SK-N-SH treated with all-trans-retinoic acid at 6 μM for 48 hours (cell line): ENCODE data around the gene ATRN.

Experiments used
- ATAC-seq: fragments of 200-7000 bp; cut with Tn5 transposase; 3 replicates; pipeline ENCODE4 v1.9.1; 2020; ENCODE audit warnings: mild to moderate bottlenecking, moderate library complexity
- ARNTL ChIP-seq: fragments of 450-650 bp; formaldehyde crosslinking; IDR thresholded peaks from 2 replicates; pipeline ENCODE4 v1.5.0; 2020; ENCODE audit warnings: low read depth, mild to moderate bottlenecking, moderate library complexity, borderline replicate concordance
- BACH2 ChIP-seq: fragments of 250-450 bp; sonication (Bioruptor Pico); IDR thresholded peaks from 2 replicates; pipeline ENCODE4 v1.9.0; 2021; ENCODE audit warnings: mild to moderate bottlenecking, borderline replicate concordance
- CSDC2 ChIP-seq: fragments of 250-450 bp; sonication (Bioruptor Pico); IDR thresholded peaks from 2 replicates; pipeline ENCODE4 v1.5.0; 2020; ENCODE audit warnings: mild to moderate bottlenecking, moderate library complexity
- CSRNP3 ChIP-seq: fragments of 250-450 bp; sonication (Bioruptor Pico); IDR thresholded peaks from 2 replicates; pipeline ENCODE4 v1.5.1; 2021; ENCODE audit warnings: mild to moderate bottlenecking, moderate library complexity
- GLIS3 ChIP-seq: fragments of 250-450 bp; sonication (Bioruptor Pico); IDR thresholded peaks from 2 replicates; pipeline ENCODE4 v1.5.0; 2020; ENCODE audit warnings: mild to moderate bottlenecking, moderate library complexity
- ISL1 ChIP-seq: fragments of 250-450 bp; sonication (Bioruptor Pico); IDR thresholded peaks from 2 replicates; pipeline ENCODE4 v2.1.2; 2022; ENCODE audit warnings: mild to moderate bottlenecking, moderate library complexity
- OSR1 ChIP-seq: fragments of 250-450 bp; sonication (Bioruptor Pico); IDR thresholded peaks from 2 replicates; pipeline ENCODE4 v1.8.0; 2022; ENCODE audit warnings: moderate library complexity, mild to moderate bottlenecking, inconsistent platforms
- POU6F1 ChIP-seq: fragments of 250-450 bp; sonication (Bioruptor Pico); IDR thresholded peaks from 2 replicates; pipeline ENCODE4 v1.8.0; 2021; ENCODE audit warnings: low read depth, mild to moderate bottlenecking, moderate library complexity, borderline replicate concordance
- PPARA ChIP-seq: fragments of 250-450 bp; sonication (Bioruptor Pico); IDR thresholded peaks from 2 replicates; pipeline ENCODE4 v1.5.0; 2020; ENCODE audit warnings: mild to moderate bottlenecking, borderline replicate concordance
- RARB ChIP-seq: fragments of 250-450 bp; sonication (Bioruptor Pico); IDR thresholded peaks from 2 replicates; pipeline ENCODE4 v1.8.0; 2021; ENCODE audit warnings: mild to moderate bottlenecking, moderate library complexity
- SNAI2 ChIP-seq: fragments of 250-450 bp; sonication (Bioruptor Pico); IDR thresholded peaks from 2 replicates; pipeline ENCODE4 v1.5.0; 2020; ENCODE audit warnings: mild to moderate bottlenecking, moderate library complexity
- TCF4 ChIP-seq: fragments of 250-450 bp; sonication (Bioruptor Pico); IDR thresholded peaks from 2 replicates; pipeline ENCODE4 v1.8.0; 2021; ENCODE audit warnings: mild to moderate bottlenecking, moderate library complexity, borderline replicate concordance
- TOX ChIP-seq: fragments of 250-450 bp; sonication (Bioruptor Pico); IDR thresholded peaks from 2 replicates; pipeline ENCODE4 v1.8.0; 2021; ENCODE audit warnings: mild to moderate bottlenecking, moderate library complexity, borderline replicate concordance
- ZC3H10 ChIP-seq: fragments of 250-450 bp; sonication (Bioruptor Pico); IDR thresholded peaks from 2 replicates; pipeline ENCODE4 v1.5.1; 2021; ENCODE audit warnings: mild to moderate bottlenecking, moderate library complexity
- ZFP3 ChIP-seq: fragments of 250-450 bp; sonication (Bioruptor Pico); IDR thresholded peaks from 2 replicates; pipeline ENCODE4 v1.5.0; 2020; ENCODE audit warnings: mild to moderate bottlenecking, moderate library complexity
- ZNF565 ChIP-seq: fragments of 450-650 bp; formaldehyde crosslinking; conservative IDR thresholded peaks from 2 replicates; pipeline ENCODE4 v1.5.0; 2020; ENCODE audit warnings: low read depth, mild to moderate bottlenecking, moderate library complexity
- ZNF70 ChIP-seq: fragments of 450-650 bp; formaldehyde crosslinking; IDR thresholded peaks from 2 replicates; pipeline ENCODE4 v1.5.0; 2020; ENCODE audit warnings: mild to moderate bottlenecking, moderate library complexity
- ZNF8 ChIP-seq: fragments of 450-650 bp; formaldehyde crosslinking; IDR thresholded peaks from 2 replicates; pipeline ENCODE4 v1.5.0; 2020; ENCODE audit warnings: mild to moderate bottlenecking, moderate library complexity
- TF ChIP-seq, protein P1 (sequence below): fragments of 250-450 bp; sonication (Bioruptor Pico); IDR thresholded peaks from 2 replicates; pipeline ENCODE4 v1.5.1; 2020; ENCODE audit warnings: low read depth, mild to moderate bottlenecking, moderate library complexity

Gene ATRN

GRCh38 chr20:3696745-3697587, 226.1 kb downstream of the ATRN start:
- TF ChIP-seq ARNTL (CRISPR knock-in tag) = no peak
- no peak for TF ChIP-seq ZC3H10
- no peak for TF ChIP-seq RARB (CRISPR knock-in tag)
- TF ChIP-seq TCF4 (CRISPR knock-in tag) = no peak
- TF ChIP-seq, protein P1, sequence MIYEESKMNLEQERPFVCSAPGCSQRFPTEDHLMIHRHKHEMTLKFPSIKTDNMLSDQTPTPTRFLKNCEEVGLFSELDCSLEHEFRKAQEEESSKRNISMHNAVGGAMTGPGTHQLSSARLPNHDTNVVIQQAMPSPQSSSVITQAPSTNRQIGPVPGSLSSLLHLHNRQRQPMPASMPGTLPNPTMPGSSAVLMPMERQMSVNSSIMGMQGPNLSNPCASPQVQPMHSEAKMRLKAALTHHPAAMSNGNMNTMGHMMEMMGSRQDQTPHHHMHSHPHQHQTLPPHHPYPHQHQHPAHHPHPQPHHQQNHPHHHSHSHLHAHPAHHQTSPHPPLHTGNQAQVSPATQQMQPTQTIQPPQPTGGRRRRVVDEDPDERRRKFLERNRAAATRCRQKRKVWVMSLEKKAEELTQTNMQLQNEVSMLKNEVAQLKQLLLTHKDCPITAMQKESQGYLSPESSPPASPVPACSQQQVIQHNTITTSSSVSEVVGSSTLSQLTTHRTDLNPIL (CRISPR knock-in tag) = no peak
- TF ChIP-seq ZFP3 = no peak
- TF ChIP-seq BACH2 = no peak
- no peak for TF ChIP-seq POU6F1 (CRISPR knock-in tag)
- TF ChIP-seq, all 23 proteins: peak for 0
- ATAC-seq = no peak

GRCh38 chr20:3697588-3698305, 226.9 kb downstream of the ATRN start:
- TF ChIP-seq ZC3H10 (no peak), PPARA (CRISPR knock-in tag) (no peak), OSR1 (CRISPR knock-in tag) (no peak), RARB (CRISPR knock-in tag) (no peak), ZNF565 (no peak), ZNF8 (CRISPR knock-in tag) (no peak), CSRNP3 (CRISPR knock-in tag) (no peak), SNAI2 (no peak), BACH2 (no peak), GLIS3 (no peak), ISL1 (CRISPR knock-in tag) (no peak), CSDC2 (CRISPR knock-in tag) (no peak)
- TF ChIP-seq, protein P1 (CRISPR knock-in tag) = no peak
- ATAC-seq = no peak

DNA sequence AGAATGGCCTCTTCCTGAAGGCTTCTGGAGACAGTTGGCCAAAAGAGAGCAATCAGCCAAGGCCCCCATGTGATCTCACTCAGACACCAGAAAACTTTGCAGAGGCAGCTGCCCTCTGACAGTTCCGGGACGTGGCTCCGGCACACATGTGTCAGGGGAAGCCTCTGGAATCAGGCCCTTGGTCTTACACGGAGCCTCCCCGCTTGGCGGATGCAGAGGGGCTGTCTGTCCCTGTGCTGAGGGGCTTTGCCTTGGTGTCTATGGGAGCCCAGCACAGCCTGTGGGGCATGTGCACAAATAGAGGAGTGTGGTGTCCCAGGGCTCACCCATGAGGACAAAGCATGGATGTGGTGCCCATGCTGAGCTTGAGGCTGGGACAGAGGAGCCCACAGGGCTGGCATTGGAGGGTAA, 227.8 kb downstream of the ATRN start:
- no peak for TF ChIP-seq POU6F1 (CRISPR knock-in tag)
- TF ChIP-seq TOX (CRISPR knock-in tag) = no peak
- TF ChIP-seq ZNF8 (CRISPR knock-in tag) = no peak
- TF ChIP-seq CSRNP3 (CRISPR knock-in tag) = no peak
- TF ChIP-seq ARNTL (CRISPR knock-in tag) = no peak
- no peak for TF ChIP-seq GLIS3
- no peak for TF ChIP-seq TCF4 (CRISPR knock-in tag)
- TF ChIP-seq ZNF70 (CRISPR knock-in tag) = no peak
- TF ChIP-seq BACH2 = no peak

More for the DNA sequence above, 227.8 kb downstream of the ATRN start:
- no peak; the same call in 2 of the 3 replicates for ATAC-seq
